ENCODE data around the gene CDH1.

- TF ChIP-seq CTCF (conservative IDR thresholded peaks at IDR 0.05; ENCODE audit: low read depth, low read length) (no peak), EZH2 (IDR thresholded peaks at IDR 0.05; ENCODE audit: low read length, unreplicated experiment) (no peak), EZH2phosphoT487 (IDR thresholded peaks at IDR 0.05; ENCODE audit: borderline replicate concordance, low read length) (no peak)
Measured at GRCh38 chr16:68790944-68791343, 53.9 kb downstream of the CDH1 start.

Data from PC-3 (cell line).